Fibroblast of mammary gland (primary cell): ENCODE measurements around the gene ACTL8.

Experiments
- DNase-seq: peaks from one replicate; pipeline ENCODE4 v3.0.0-alpha.2; 2010; ENCODE audit warnings: low read depth
- H3K4me3 ChIP-seq: 2 replicates; pipeline ENCODE4 v1.5.1; 2011; ENCODE audit warnings: low read depth, mild to moderate bottlenecking, low read length, moderate library complexity; ENCODE audit not compliant: control insufficient read depth
- CTCF ChIP-seq: conservative IDR thresholded peaks from 2 replicates; pipeline ENCODE4 v1.5.1; 2011; ENCODE audit warnings: low read depth, low read length, inconsistent platforms; ENCODE audit not compliant: control insufficient read depth, insufficient read depth

ACTL8 gene

GRCh38 chr1:17732475-17732874 is 22.7 kb upstream of the ACTL8 start:
- H3K4me3 ChIP-seq = no peak overlapping the region
- TF ChIP-seq CTCF = no peak
- DNase-seq = peak; percentile 66

GRCh38 chr1:17733661-17734060 is 21.5 kb upstream of the ACTL8 start:
- DNase-seq = no peak
- H3K4me3 ChIP-seq = no peak overlapping the region
- no peak for TF ChIP-seq CTCF

GRCh38 chr1:17734609-17735008 is 20.5 kb upstream of the ACTL8 start:
- DNase-seq = no peak
- no peak for TF ChIP-seq CTCF
- H3K4me3 ChIP-seq = no peak overlapping the region

GRCh38 chr1:17735348-17735747 is 19.8 kb upstream of the ACTL8 start:
- no peak for DNase-seq
- TF ChIP-seq CTCF = no peak
- no peak overlapping the region for H3K4me3 ChIP-seq

- no peak for DNase-seq
- no peak for TF ChIP-seq CTCF
- H3K4me3 ChIP-seq = no peak overlapping the region
Observed at GRCh38 chr1:17735793-17736192, 19.3 kb upstream of the ACTL8 start.

- no peak for DNase-seq
- no peak overlapping the region for H3K4me3 ChIP-seq
- no peak for TF ChIP-seq CTCF
Observed at GRCh38 chr1:17736625-17737024, 18.5 kb upstream of the ACTL8 start.

GRCh38 chr1:17739050-17739449 is 16.1 kb upstream of the ACTL8 start:
- H3K4me3 ChIP-seq = no peak overlapping the region
- no peak for DNase-seq
- TF ChIP-seq CTCF = no peak
